HepG2 (cell line): Measurements from ENCODE around the gene MYBL2. TPM values are rescaled to one million over a fixed set of nuclear protein-coding genes. Genes with fewer than 3 reads are reported as not detected.

Experiments used
- ATRX ChIP-seq: sonication (generic); formaldehyde crosslinking; IDR thresholded peaks from 2 replicates; pipeline ENCODE4 v1.4.0; 2020; ENCODE audit warnings: missing genetic modification reagents, borderline replicate concordance
- BCL3 ChIP-seq: sonication (generic); formaldehyde crosslinking; IDR thresholded peaks from 2 replicates; pipeline ENCODE4 v1.5.1; 2020; ENCODE audit warnings: mild to moderate bottlenecking, missing genetic modification reagents, moderate library complexity
- FOXA1 ChIP-seq, 2 experiments: fragments of 450-650 bp in 1 of 2; sonication (generic) in 1 of 2; formaldehyde crosslinking in 1 of 2; IDR thresholded peaks; 2 replicates each; pipeline versions ENCODE4 v1.4.0 to v1.6.1; 2016 to 2020; ENCODE audit warnings: missing genetic modification reagents in 1 of 2
- JARID2 ChIP-seq: sonication (generic); formaldehyde crosslinking; IDR thresholded peaks from 2 replicates; pipeline ENCODE4 v1.8.1; 2023; ENCODE audit warnings: missing genetic modification reagents, inconsistent platforms; ENCODE audit not compliant: insufficient replicate concordance
- KLF12 ChIP-seq: sonication (generic); formaldehyde crosslinking; IDR thresholded peaks from 2 replicates; pipeline ENCODE4 v1.4.0; 2020; ENCODE audit warnings: missing genetic modification reagents, borderline replicate concordance
- MATR3 ChIP-seq: sonication (generic); formaldehyde crosslinking; IDR thresholded peaks from 2 replicates; pipeline ENCODE4 v1.4.0; 2020; ENCODE audit warnings: missing genetic modification reagents
- MBD4 ChIP-seq: IDR thresholded peaks from 2 replicates; pipeline ENCODE4 v1.6.1; 2012; ENCODE audit warnings: low read length, inconsistent platforms, borderline replicate concordance
- MEIS2 ChIP-seq: sonication (generic); formaldehyde crosslinking; IDR thresholded peaks from 2 replicates; pipeline ENCODE4 v1.9.0; 2021; ENCODE audit warnings: mild to moderate bottlenecking, missing genetic modification reagents
- MTERF4 ChIP-seq: sonication (generic); formaldehyde crosslinking; IDR thresholded peaks from 2 replicates; pipeline ENCODE4 v1.8.0; 2023; ENCODE audit warnings: mild to moderate bottlenecking, missing genetic modification reagents
- ONECUT2 ChIP-seq: sonication (generic); formaldehyde crosslinking; IDR thresholded peaks from 2 replicates; pipeline ENCODE4 v1.4.0; 2020; ENCODE audit warnings: missing genetic modification reagents
- POLR2AphosphoS5 ChIP-seq: IDR thresholded peaks from 2 replicates; pipeline ENCODE4 v1.6.1; 2012; ENCODE audit warnings: low read depth, low read length
- REXO4 ChIP-seq: sonication (generic); formaldehyde crosslinking; IDR thresholded peaks from 2 replicates; pipeline ENCODE4 v1.8.0; 2022; ENCODE audit warnings: missing genetic modification reagents, mild to moderate bottlenecking, borderline replicate concordance
- TBX3 ChIP-seq: fragments of 450-650 bp; IDR thresholded peaks from 2 replicates; pipeline ENCODE4 v1.6.1; 2017; ENCODE audit warnings: antibody characterized with exemption, mild to moderate bottlenecking, inconsistent platforms, borderline replicate concordance
- ZBTB49 ChIP-seq: sonication (generic); formaldehyde crosslinking; IDR thresholded peaks from 2 replicates; pipeline ENCODE4 v1.4.0; 2020; ENCODE audit warnings: missing genetic modification reagents, borderline replicate concordance
- ZNF331 ChIP-seq: sonication (generic); formaldehyde crosslinking; IDR thresholded peaks from 2 replicates; pipeline ENCODE4 v1.4.0; 2020; ENCODE audit warnings: missing genetic modification reagents
- ZNF430 ChIP-seq: sonication (generic); formaldehyde crosslinking; IDR thresholded peaks from 2 replicates; pipeline ENCODE4 v1.9.0; 2021; ENCODE audit warnings: mild to moderate bottlenecking, missing genetic modification reagents
- ZNF549 ChIP-seq: sonication (generic); formaldehyde crosslinking; IDR thresholded peaks from 2 replicates; pipeline ENCODE4 v1.5.0; 2020; ENCODE audit warnings: missing genetic modification reagents
- ZNF574 ChIP-seq: sonication (generic); formaldehyde crosslinking; IDR thresholded peaks from 2 replicates; pipeline ENCODE4 v1.4.0; 2020; ENCODE audit warnings: missing genetic modification reagents
- ZNF766 ChIP-seq: sonication (generic); formaldehyde crosslinking; IDR thresholded peaks from 2 replicates; pipeline ENCODE4 v1.5.0; 2020; ENCODE audit warnings: missing genetic modification reagents, borderline replicate concordance
- ZNF770 ChIP-seq: sonication (generic); formaldehyde crosslinking; IDR thresholded peaks from 2 replicates; pipeline ENCODE4 v1.5.0; 2020; ENCODE audit warnings: mild to moderate bottlenecking, missing genetic modification reagents
- polyA plus RNA-seq, 8 experiments: library from polyadenylated mRNA; depleted of rRNA in 3 of 8; stranded (reverse) in 7 of 8; unstranded in 1 of 8; fragments of >200 nt; fragmentation: Illumina TruSeq in 4 of 8; extraction: Trizol in 4 of 8; gene quantifications; 2 replicates each; pipeline versions ENCODE4 v1.2.1 to v1.2.3, GENCODE V29; 2011 to 2016; ENCODE audit warnings: low read depth in 4 of 8, missing spikeins in 1 of 8, mixed read lengths in 1 of 8; ENCODE audit not compliant: insufficient read depth in 1 of 8
- total RNA-seq, 5 experiments: library from RNA; depleted of rRNA; stranded (reverse); fragments of >200 nt; fragmentation: Illumina TruSeq; extraction: Trizol; gene quantifications; 2 replicates each; pipeline ENCODE4 v1.2.3, GENCODE V29; 2016; ENCODE audit warnings: low read depth in 1 of 5

Gene MYBL2
- total and polyA plus RNA-seq, 2 of the 13 experiments (the other 11 are each of a cell fraction or from before 2014, with no cell fraction given) = 11.9 to 66.2 TPM

GRCh38 chr20:43739148-43739749, 72.3 kb downstream of the MYBL2 start (continued):
- TF ChIP-seq MTERF4 (CRISPR knock-in tag) (0 out of 2 replicates have a peak, but pooled peaks have one; percentile 24), MBD4 (no peak), ZNF574 (CRISPR knock-in tag) (no peak), ONECUT2 (no peak), TBX3 (no peak), POLR2AphosphoS5 (no peak), ZNF549 (no peak), ZBTB49 (CRISPR knock-in tag) (no peak), REXO4 (CRISPR knock-in tag) (no peak), ATRX (CRISPR knock-in tag) (no peak), ZNF430 (CRISPR knock-in tag) (no peak), ZNF766 (CRISPR knock-in tag) (no peak), MATR3 (CRISPR knock-in tag) (no peak), ZNF331 (CRISPR knock-in tag) (0 out of 2 replicates have a peak, but pooled peaks have one; percentile 3), MEIS2 (CRISPR knock-in tag) (no peak), BCL3 (no peak), FOXA1 (IDR thresholded peaks at IDR 0.05) (no peak), FOXA1 (CRISPR knock-in tag; IDR thresholded peaks at IDR 0.05) (no peak; the same call in 1 of the 2 replicates), ZNF770 (CRISPR knock-in tag) (no peak), KLF12 (CRISPR knock-in tag) (no peak), JARID2 (CRISPR knock-in tag) (no peak)
